ENCODE results near the gene SIL1. TPM values are rescaled to one million over a fixed set of nuclear protein-coding genes. Genes with fewer than 3 reads are reported as not detected.
"Not testable (repeated sequence)": the region's sequence is repeated elsewhere in the genome, so short reads cannot be mapped to it uniquely, and the experiment has no call there.

Gene SIL1
- total RNA-seq, 1 donor from 2014 or later = 16.1 TPM

- no peak overlapping the region for H3K27ac Mint-ChIP-seq
- intact Hi-C loops (cut with micrococcal nuclease) = no loop called here
- POLR2A ChIA-PET = no interaction called here
- no peak for DNase-seq
- H3K9me3 Mint-ChIP-seq = no peaks in the 10 kb centered on the region
- ATAC-seq (ENCODE audit: low read depth) = no peak
- no peak overlapping the region for H3K4me3 Mint-ChIP-seq
- H3K27me3 Mint-ChIP-seq = no peaks in the 10 kb centered on the region
- no peaks in the 10 kb centered on the region for H3K4me1 Mint-ChIP-seq
- CTCF ChIA-PET = no interaction called here
- H3K36me3 Mint-ChIP-seq (ENCODE audit: low read depth) = peaks cover 32% of the 10 kb centered on the region
- no peak for TF ChIP-seq CTCF (IDR thresholded peaks at IDR 0.05)
These were observed 186.0 kb downstream of the SIL1 start for GRCh38 chr5:139012176-139012575.

- POLR2A ChIA-PET, H3K27ac Mint-ChIP-seq: not testable (repeated sequence)
These were observed 187.0 kb downstream of the SIL1 start for GRCh38 chr5:139011156-139011555.

GRCh38 chr5:139004374-139005307, 193.5 kb downstream of the SIL1 start:
- POLR2A ChIA-PET = no interaction called here
- DNase-seq = no peak
- no peak for ATAC-seq (ENCODE audit: low read depth)
- Mint-ChIP-seq H3K4me1 (no peaks in the 10 kb centered on the region), H3K27me3 (no peaks in the 10 kb centered on the region), H3K4me3 (no peak overlapping the region), H3K27ac (no peak overlapping the region), H3K36me3 (ENCODE audit: low read depth) (peaks cover 11% of the 10 kb centered on the region), H3K9me3 (no peaks in the 10 kb centered on the region)
- CTCF ChIA-PET = no interaction called here
- TF ChIP-seq CTCF (IDR thresholded peaks at IDR 0.05) = no peak
- intact Hi-C loops (cut with micrococcal nuclease) = no loop called here

More at GRCh38 chr5:139011156-139011555, 187.0 kb downstream of the SIL1 start:
- H3K9me3 Mint-ChIP-seq; intact Hi-C loops (cut with micrococcal nuclease); CTCF ChIA-PET; H3K27me3 Mint-ChIP-seq; H3K4me1 Mint-ChIP-seq; ATAC-seq (ENCODE audit: low read depth); DNase-seq: not testable (repeated sequence)
- Mint-ChIP-seq H3K4me3 (peak overlapping the region; percentile 72), H3K36me3 (ENCODE audit: low read depth) (peaks cover 25% of the 10 kb centered on the region)

GRCh38 chr5:138999674-139000073, 198.5 kb downstream of the SIL1 start:
- Mint-ChIP-seq H3K27me3 (no peaks in the 10 kb centered on the region), H3K27ac (no peak overlapping the region), H3K36me3 (ENCODE audit: low read depth) (peaks cover 16% of the 10 kb centered on the region), H3K4me3 (no peak overlapping the region), H3K4me1 (no peaks in the 10 kb centered on the region), H3K9me3 (peaks cover 9% of the 10 kb centered on the region)
- ChIA-PET POLR2A (no interaction called here), CTCF (no interaction called here)
- intact Hi-C loops (cut with micrococcal nuclease) = no loop called here
- ATAC-seq (ENCODE audit: low read depth) (no peak), DNase-seq (no peak)
- no peak for TF ChIP-seq CTCF (IDR thresholded peaks at IDR 0.05)

- H3K27ac Mint-ChIP-seq = no peak overlapping the region
- H3K27me3 Mint-ChIP-seq = no peaks in the 10 kb centered on the region
- intact Hi-C loops (cut with micrococcal nuclease) = no loop called here
- peaks cover 15% of the 10 kb centered on the region for H3K36me3 Mint-ChIP-seq (ENCODE audit: low read depth)
- CTCF ChIA-PET = no interaction called here
- POLR2A ChIA-PET = no interaction called here
- no peaks in the 10 kb centered on the region for H3K4me1 Mint-ChIP-seq
- H3K4me3 Mint-ChIP-seq = no peak overlapping the region
- no peak for TF ChIP-seq CTCF (IDR thresholded peaks at IDR 0.05)
- ATAC-seq (ENCODE audit: low read depth) = no peak
- DNase-seq = no peak
- peaks cover 9% of the 10 kb centered on the region for H3K9me3 Mint-ChIP-seq
These were observed 199.6 kb downstream of the SIL1 start for GRCh38 chr5:138998521-138998920.
